Measurements from ENCODE around the gene RALY. TPM values are rescaled to one million over a fixed set of nuclear protein-coding genes. Genes with fewer than 3 reads are reported as not detected.

RALY gene
- total and polyA plus RNA-seq, 5 donors from 2014 or later, result 160 to 216 (median 191) TPM

- H3K27me3 Mint-ChIP-seq, result peaks cover 4% of the 10 kb centered on the region
- no peaks in the 10 kb centered on the region for H3K36me3 ChIP-seq (ENCODE audit: control insufficient read depth, insufficient read depth, low read length)
These were observed 30.0 kb upstream of the RALY start for GRCh38 chr20:33963751-33964150.

GRCh38 chr20:33964441-33964840, 29.3 kb upstream of the RALY start:
- Mint-ChIP-seq H3K27me3 (peaks cover 4% of the 10 kb centered on the region), H3K4me3 (no peak overlapping the region), H3K27ac (no peak overlapping the region), H3K4me1 (no peaks in the 10 kb centered on the region), H3K9me3 (peaks cover 0 to 2% (median 0%) of the 10 kb centered on the region in 7 donors), H3K36me3 (no peaks in the 10 kb centered on the region)
- no peak for DNase-seq
- Histone ChIP-seq H3K36me3 (ENCODE audit: control insufficient read depth, insufficient read depth, low read length) (no peaks in the 10 kb centered on the region), H3K4me3 (ENCODE audit: low read depth, low read length) (no peak overlapping the region), H3K4me1 (ENCODE audit: control insufficient read depth, insufficient read depth, low read length, poor library complexity, severe bottlenecking) (no peaks in the 10 kb centered on the region), H3K27ac (ENCODE audit: insufficient read depth, low read length, poor library complexity, severe bottlenecking) (no peak overlapping the region), H3K9me3 (ENCODE audit: control insufficient read depth in 2 of 2, low read length in 2 of 2) (no peaks in the 10 kb centered on the region), H3K27me3 (ENCODE audit: control insufficient read depth, insufficient read depth, low read length) (no peaks in the 10 kb centered on the region)
- no peak for ATAC-seq (ENCODE audit: low read depth in 2 of 2)

More at GRCh38 chr20:33963751-33964150, 30.0 kb upstream of the RALY start:
- ATAC-seq (ENCODE audit: low read depth in 2 of 2) (no peak), DNase-seq (no peak)
- Mint-ChIP-seq H3K4me1 (no peaks in the 10 kb centered on the region), H3K36me3 (no peaks in the 10 kb centered on the region), H3K4me3 (no peak overlapping the region), H3K9me3 (peaks cover 0 to 2% (median 0%) of the 10 kb centered on the region in 7 donors), H3K27ac (no peak overlapping the region)
- no peak overlapping the region for H3K27ac ChIP-seq (ENCODE audit: insufficient read depth, low read length, poor library complexity, severe bottlenecking)
- no peak overlapping the region for H3K4me3 ChIP-seq (ENCODE audit: low read depth, low read length)
- no peaks in the 10 kb centered on the region for H3K27me3 ChIP-seq (ENCODE audit: control insufficient read depth, insufficient read depth, low read length)
- H3K9me3 ChIP-seq (ENCODE audit: control insufficient read depth in 2 of 2, low read length in 2 of 2), result no peaks in the 10 kb centered on the region
- no peaks in the 10 kb centered on the region for H3K4me1 ChIP-seq (ENCODE audit: control insufficient read depth, insufficient read depth, low read length, poor library complexity, severe bottlenecking)

- H3K36me3 Mint-ChIP-seq, result no peaks in the 10 kb centered on the region
- no peaks in the 10 kb centered on the region for H3K36me3 ChIP-seq (ENCODE audit: control insufficient read depth, insufficient read depth, low read length)
- H3K9me3 Mint-ChIP-seq, result peaks cover 0 to 2% (median 0%) of the 10 kb centered on the region in 7 donors
- no peak overlapping the region for H3K27ac Mint-ChIP-seq
- H3K4me1 ChIP-seq (ENCODE audit: control insufficient read depth, insufficient read depth, low read length, poor library complexity, severe bottlenecking), result no peaks in the 10 kb centered on the region
- H3K4me3 Mint-ChIP-seq, result no peak overlapping the region
- no peak overlapping the region for H3K4me3 ChIP-seq (ENCODE audit: low read depth, low read length)
- no peaks in the 10 kb centered on the region for H3K27me3 ChIP-seq (ENCODE audit: control insufficient read depth, insufficient read depth, low read length)
- no peak overlapping the region for H3K27ac ChIP-seq (ENCODE audit: insufficient read depth, low read length, poor library complexity, severe bottlenecking)
- no peak for DNase-seq
- H3K27me3 Mint-ChIP-seq, result peaks cover 8% of the 10 kb centered on the region
- H3K4me1 Mint-ChIP-seq, result no peaks in the 10 kb centered on the region
- H3K9me3 ChIP-seq (ENCODE audit: control insufficient read depth in 2 of 2, low read length in 2 of 2), result no peaks in the 10 kb centered on the region
- no peak for ATAC-seq (ENCODE audit: low read depth in 2 of 2)
These were observed 26.6 kb upstream of the RALY start for GRCh38 chr20:33967126-33967525.

- H3K9me3 ChIP-seq (ENCODE audit: control insufficient read depth in 2 of 2, low read length in 2 of 2), result no peaks in the 10 kb centered on the region
- Mint-ChIP-seq H3K36me3 (no peaks in the 10 kb centered on the region), H3K9me3 (peaks cover 0 to 2% (median 0%) of the 10 kb centered on the region in 7 donors), H3K4me3 (no peak overlapping the region), H3K27me3 (peaks cover 9% of the 10 kb centered on the region), H3K4me1 (no peaks in the 10 kb centered on the region), H3K27ac (no peak overlapping the region)
- H3K27ac ChIP-seq (ENCODE audit: insufficient read depth, low read length, poor library complexity, severe bottlenecking), result no peak overlapping the region
- no peaks in the 10 kb centered on the region for H3K27me3 ChIP-seq (ENCODE audit: control insufficient read depth, insufficient read depth, low read length)
- no peak for DNase-seq
- no peak for ATAC-seq (ENCODE audit: low read depth in 2 of 2)
- no peaks in the 10 kb centered on the region for H3K4me1 ChIP-seq (ENCODE audit: control insufficient read depth, insufficient read depth, low read length, poor library complexity, severe bottlenecking)
- H3K4me3 ChIP-seq (ENCODE audit: low read depth, low read length), result no peak overlapping the region
- H3K36me3 ChIP-seq (ENCODE audit: control insufficient read depth, insufficient read depth, low read length), result no peaks in the 10 kb centered on the region
These were observed 24.1 kb upstream of the RALY start for GRCh38 chr20:33969563-33969962.

GRCh38 chr20:33970229-33970628, 23.5 kb upstream of the RALY start:
- no peak overlapping the region for H3K27ac ChIP-seq (ENCODE audit: insufficient read depth, low read length, poor library complexity, severe bottlenecking)
- no peak for ATAC-seq (ENCODE audit: low read depth in 2 of 2)
- peaks cover 9% of the 10 kb centered on the region for H3K27me3 Mint-ChIP-seq
- H3K27ac Mint-ChIP-seq, result peak overlapping the region in 1 of 3 donors; percentile 3
- H3K27me3 ChIP-seq (ENCODE audit: control insufficient read depth, insufficient read depth, low read length), result no peaks in the 10 kb centered on the region
- no peaks in the 10 kb centered on the region for H3K4me1 ChIP-seq (ENCODE audit: control insufficient read depth, insufficient read depth, low read length, poor library complexity, severe bottlenecking)
- no peaks in the 10 kb centered on the region for H3K36me3 Mint-ChIP-seq
- no peaks in the 10 kb centered on the region for H3K36me3 ChIP-seq (ENCODE audit: control insufficient read depth, insufficient read depth, low read length)
- H3K4me1 Mint-ChIP-seq, result no peaks in the 10 kb centered on the region
- peaks cover 0 to 2% (median 0%) of the 10 kb centered on the region in 7 donors for H3K9me3 Mint-ChIP-seq
- DNase-seq, result no peak
- H3K4me3 Mint-ChIP-seq, result no peak overlapping the region
- no peaks in the 10 kb centered on the region for H3K9me3 ChIP-seq (ENCODE audit: control insufficient read depth in 2 of 2, low read length in 2 of 2)
- no peak overlapping the region for H3K4me3 ChIP-seq (ENCODE audit: low read depth, low read length)

GRCh38 chr20:33971147-33971975, 22.4 kb upstream of the RALY start:
- H3K36me3 ChIP-seq (ENCODE audit: control insufficient read depth, insufficient read depth, low read length), result no peaks in the 10 kb centered on the region
- H3K4me1 ChIP-seq (ENCODE audit: control insufficient read depth, insufficient read depth, low read length, poor library complexity, severe bottlenecking), result no peaks in the 10 kb centered on the region
- H3K27ac ChIP-seq (ENCODE audit: insufficient read depth, low read length, poor library complexity, severe bottlenecking), result no peak overlapping the region
- Mint-ChIP-seq H3K4me3 (no peak overlapping the region), H3K4me1 (no peaks in the 10 kb centered on the region), H3K36me3 (no peaks in the 10 kb centered on the region), H3K9me3 (peaks cover 0 to 3% (median 0%) of the 10 kb centered on the region in 7 donors), H3K27ac (no peak overlapping the region), H3K27me3 (peaks cover 9% of the 10 kb centered on the region)
- no peaks in the 10 kb centered on the region for H3K9me3 ChIP-seq (ENCODE audit: control insufficient read depth in 2 of 2, low read length in 2 of 2)
- peaks cover under 1% of the 10 kb centered on the region for H3K27me3 ChIP-seq (ENCODE audit: control insufficient read depth, insufficient read depth, low read length)
- no peak overlapping the region for H3K4me3 ChIP-seq (ENCODE audit: low read depth, low read length)
- ATAC-seq (ENCODE audit: low read depth in 2 of 2), result no peak
- no peak for DNase-seq

- H3K27ac ChIP-seq (ENCODE audit: insufficient read depth, low read length, poor library complexity, severe bottlenecking), result no peak overlapping the region
- H3K36me3 ChIP-seq (ENCODE audit: control insufficient read depth, insufficient read depth, low read length), result peaks cover 2% of the 10 kb centered on the region
- H3K9me3 Mint-ChIP-seq, result peaks cover 0 to 6% (median 0%) of the 10 kb centered on the region in 7 donors
- peaks cover 21% of the 10 kb centered on the region for H3K27me3 Mint-ChIP-seq
- no peak overlapping the region for H3K27ac Mint-ChIP-seq
- no peak overlapping the region for H3K4me3 ChIP-seq (ENCODE audit: low read depth, low read length)
- DNase-seq (no peak), ATAC-seq (ENCODE audit: low read depth in 2 of 2) (no peak)
- no peaks in the 10 kb centered on the region for H3K36me3 Mint-ChIP-seq
- no peaks in the 10 kb centered on the region for H3K4me1 Mint-ChIP-seq
- H3K27me3 ChIP-seq (ENCODE audit: control insufficient read depth, insufficient read depth, low read length), result peaks cover 11% of the 10 kb centered on the region
- H3K4me3 Mint-ChIP-seq, result no peak overlapping the region
- peaks cover 0 to 4% of the 10 kb centered on the region in 2 experiments for H3K9me3 ChIP-seq (ENCODE audit: control insufficient read depth in 2 of 2, low read length in 2 of 2)
- no peaks in the 10 kb centered on the region for H3K4me1 ChIP-seq (ENCODE audit: control insufficient read depth, insufficient read depth, low read length, poor library complexity, severe bottlenecking)
These were observed 16.8 kb upstream of the RALY start for GRCh38 chr20:33976959-33977358.

- Histone ChIP-seq H3K4me1 (ENCODE audit: control insufficient read depth, insufficient read depth, low read length, poor library complexity, severe bottlenecking) (no peaks in the 10 kb centered on the region), H3K36me3 (ENCODE audit: control insufficient read depth, insufficient read depth, low read length) (peaks cover 2% of the 10 kb centered on the region), H3K27me3 (ENCODE audit: control insufficient read depth, insufficient read depth, low read length) (peaks cover 11% of the 10 kb centered on the region), H3K9me3 (ENCODE audit: control insufficient read depth in 2 of 2, low read length in 2 of 2) (peaks cover 0 to 4% of the 10 kb centered on the region in 2 experiments), H3K4me3 (ENCODE audit: low read depth, low read length) (no peak overlapping the region), H3K27ac (ENCODE audit: insufficient read depth, low read length, poor library complexity, severe bottlenecking) (no peak overlapping the region)
- Mint-ChIP-seq H3K9me3 (peaks cover 0 to 6% (median 0%) of the 10 kb centered on the region in 7 donors), H3K36me3 (no peaks in the 10 kb centered on the region), H3K4me1 (no peaks in the 10 kb centered on the region), H3K27ac (no peak overlapping the region), H3K27me3 (peaks cover 21% of the 10 kb centered on the region), H3K4me3 (no peak overlapping the region)
- DNase-seq, result no peak
- no peak for ATAC-seq (ENCODE audit: low read depth in 2 of 2)
These were observed 16.2 kb upstream of the RALY start for GRCh38 chr20:33977535-33977934.
